PC-3 (cell line): ENCODE data around the gene CACNA1A. TPM values are rescaled to one million over a fixed set of nuclear protein-coding genes. Genes with fewer than 3 reads are reported as not detected.
"Not testable (repeated sequence)": the region's sequence is repeated elsewhere in the genome, so short reads cannot be mapped to it uniquely, and the experiment has no call there.

ENCODE experiments used
- ATAC-seq: fragments of 200-7000 bp; cut with Tn5 transposase; 2 replicates; pipeline ENCODE4 v1.9.1; 2020; ENCODE audit warnings: mild to moderate bottlenecking, moderate library complexity
- BruUV-seq: library from RNA; stranded (reverse); fragments of 400-500 nt; replicated peaks from 2 replicates; lab custom pipeline; 2021; lab: Mats Ljungman, UMichigan
- CTCF ChIA-PET: fragments of 300-600 bp; sonication (Branson Sonifier 250); formaldehyde crosslinking; loops from one replicate; lab custom pipeline; 2022; ENCODE audit warnings: antibody characterized with exemption; lab: Charles Lee
- POLR2A ChIA-PET: fragments of 300-600 bp; sonication (Branson Sonifier 250); formaldehyde crosslinking; loops from one replicate; lab custom pipeline; 2022; ENCODE audit warnings: antibody characterized with exemption; ENCODE audit not compliant: unreplicated experiment; lab: Charles Lee
- DNase-seq: peaks from one replicate; pipeline ENCODE4 v3.0.0-alpha.2; 2015
- H2AFZ ChIP-seq: fragments of 300-600 bp; sonication (generic); 2 replicates; pipeline ENCODE4 v1.6.0; 2016; ENCODE audit warnings: antibody characterized with exemption, low read length
- H3F3A ChIP-seq: fragments of 300-600 bp; sonication (generic); one replicate; pipeline ENCODE4 v1.6.0; 2017; ENCODE audit warnings: antibody characterized with exemption, low read length, control low read depth, mild to moderate bottlenecking; ENCODE audit not compliant: unreplicated experiment
- H3K27ac ChIP-seq: fragments of 300-600 bp; sonication (generic); 2 replicates; pipeline ENCODE4 v1.5.1; 2016; ENCODE audit warnings: mild to moderate bottlenecking, low read length
- H3K27me3 ChIP-seq: fragments of 300-600 bp; sonication (generic); 2 replicates; pipeline ENCODE4 v1.6.1; 2016; ENCODE audit warnings: low read length, mixed read lengths
- H3K36me3 ChIP-seq: fragments of 300-600 bp; sonication (generic); 2 replicates; pipeline ENCODE4 v1.6.1; 2016; ENCODE audit warnings: low read depth, mixed run types, low read length, mixed read lengths
- H3K4me1 ChIP-seq: fragments of 300-600 bp; sonication (generic); 2 replicates; pipeline ENCODE4 v1.5.1; 2016; ENCODE audit warnings: low read length; ENCODE audit not compliant: insufficient read depth
- H3K4me2 ChIP-seq: fragments of 300-600 bp; sonication (generic); 2 replicates; pipeline ENCODE4 v1.6.0; 2016; ENCODE audit warnings: low read length
- H3K4me3 ChIP-seq: fragments of 300-600 bp; sonication (generic); 2 replicates; pipeline ENCODE4 v1.5.1; 2016; ENCODE audit warnings: mild to moderate bottlenecking, low read length, mixed read lengths
- H3K79me2 ChIP-seq: fragments of 300-600 bp; sonication (generic); 2 replicates; pipeline ENCODE4 v1.6.1; 2017; ENCODE audit warnings: low read length, mixed read lengths
- H3K9ac ChIP-seq: fragments of 300-600 bp; sonication (generic); 2 replicates; pipeline ENCODE4 v1.6.0; 2016; ENCODE audit warnings: mild to moderate bottlenecking, low read length
- H3K9me2 ChIP-seq: fragments of 300-600 bp; sonication (generic); replicated peaks from 2 replicates; pipeline ENCODE4 v1.6.1; 2016; ENCODE audit warnings: mixed run types, low read length, mixed read lengths
- H3K9me3 ChIP-seq: fragments of 300-600 bp; sonication (generic); 2 replicates; pipeline ENCODE4 v1.6.1; 2016; ENCODE audit warnings: low read length, mixed read lengths
- H4K20me1 ChIP-seq: fragments of 300-600 bp; sonication (generic); 2 replicates; pipeline ENCODE4 v1.6.1; 2016; ENCODE audit warnings: low read length, mixed read lengths
- CTCF ChIP-seq: fragments of 300-600 bp; sonication (generic); conservative IDR thresholded peaks from 2 replicates; pipeline ENCODE4 v1.5.1; 2017; ENCODE audit warnings: antibody characterized with exemption, low read depth, mild to moderate bottlenecking, low read length
- EZH2 ChIP-seq: fragments of 300-600 bp; sonication (generic); IDR thresholded peaks from one replicate; pipeline ENCODE4 v1.6.1; 2017; ENCODE audit warnings: antibody characterized with exemption, mild to moderate bottlenecking, low read length; ENCODE audit not compliant: unreplicated experiment
- EZH2phosphoT487 ChIP-seq: fragments of 300-600 bp; sonication (generic); IDR thresholded peaks from 2 replicates; pipeline ENCODE4 v1.6.1; 2018; ENCODE audit warnings: mild to moderate bottlenecking, antibody characterized with exemption, low read length, borderline replicate concordance
- intact Hi-C: fragments of 100-400 bp; cut with micrococcal nuclease; formaldehyde crosslinking; loops from 2 replicates; pipeline ENCODE4 v1.9.0; 2023
- total RNA-seq: library from RNA; depleted of rRNA; stranded (reverse); fragments of >200 nt; gene quantifications from 2 replicates; pipeline ENCODE4 v1.2.3, GENCODE V29; 2014

CACNA1A gene
- total RNA-seq, 1 experiment from 2014 or later, result 0.62 TPM

GRCh38 chr19:13363245-13363644 lies 143.0 kb downstream of the CACNA1A start:
- no peak overlapping the region for H3K27ac ChIP-seq
- H3K9me3 ChIP-seq, result no peaks in the 10 kb centered on the region
- BruUV-seq, result no TSS peak
- H3K4me1 ChIP-seq, result no peaks in the 10 kb centered on the region
- no peak overlapping the region for H2AFZ ChIP-seq
- peaks cover 10% of the 10 kb centered on the region for H3K27me3 ChIP-seq
- no peak for DNase-seq
- CTCF ChIA-PET, result no interaction called here
- intact Hi-C loops, result no loop called here
- no peaks in the 10 kb centered on the region for H3K79me2 ChIP-seq
- no peak for ATAC-seq
- no peaks in the 10 kb centered on the region for H3K36me3 ChIP-seq
- POLR2A ChIA-PET, result no interaction called here
- H3K4me2 ChIP-seq, result no peak overlapping the region
- H4K20me1 ChIP-seq, result no peaks in the 10 kb centered on the region
- TF ChIP-seq EZH2phosphoT487, result no peak
- TF ChIP-seq EZH2, result no peak
- no peak for TF ChIP-seq CTCF
- H3F3A ChIP-seq, result no peaks in the 10 kb centered on the region
- no peak overlapping the region for H3K4me3 ChIP-seq
- no peak overlapping the region for H3K9ac ChIP-seq
- no peaks in the 10 kb centered on the region for H3K9me2 ChIP-seq

GRCh38 chr19:13362668-13363067 lies 143.6 kb downstream of the CACNA1A start:
- Histone ChIP-seq H2AFZ (no peak overlapping the region), H3K36me3 (no peaks in the 10 kb centered on the region), H3K4me1 (no peaks in the 10 kb centered on the region), H3K79me2 (no peaks in the 10 kb centered on the region), H3K27ac (no peak overlapping the region), H3K4me3 (no peak overlapping the region), H3K4me2 (no peak overlapping the region), H3K9ac (no peak overlapping the region), H3K27me3 (peaks cover 10% of the 10 kb centered on the region), H3K9me2 (no peaks in the 10 kb centered on the region), H4K20me1 (no peaks in the 10 kb centered on the region), H3F3A (no peaks in the 10 kb centered on the region), H3K9me3 (no peaks in the 10 kb centered on the region)
- TF ChIP-seq CTCF, result no peak
- no peak for TF ChIP-seq EZH2
- TF ChIP-seq EZH2phosphoT487, result no peak
- DNase-seq (no peak), ATAC-seq (no peak)
- BruUV-seq, result no TSS peak
- ChIA-PET POLR2A (interaction anchor here (0.6 kb wide), 1 partner anchor 12 kb away, joined by 8 read pairs; no protein-coding TSS in a partner anchor), CTCF (no interaction called here)
- intact Hi-C loops, result no loop called here

GRCh38 chr19:13361726-13362125 lies 144.6 kb downstream of the CACNA1A start:
- H3K9me3 ChIP-seq, H3K4me3 ChIP-seq, H3K4me2 ChIP-seq, H3K9me2 ChIP-seq, CTCF ChIA-PET, H3F3A ChIP-seq, intact Hi-C loops, H4K20me1 ChIP-seq, POLR2A ChIA-PET, H3K9ac ChIP-seq, DNase-seq, H3K27ac ChIP-seq, H3K36me3 ChIP-seq, BruUV-seq, H2AFZ ChIP-seq, ATAC-seq, H3K79me2 ChIP-seq, H3K4me1 ChIP-seq: not testable (repeated sequence)
- H3K27me3 ChIP-seq, result peaks cover 18% of the 10 kb centered on the region
